H9 (cell line): ENCODE results near the gene FBXL7. TPM values are rescaled to one million over a fixed set of nuclear protein-coding genes. Genes with fewer than 3 reads are reported as not detected.

ENCODE experiments used
- DNase-seq: peaks from one replicate; pipeline ENCODE4 v3.0.0-alpha.2; 2017
- H2AFZ ChIP-seq: one replicate; pipeline ENCODE4 v1.6.1; 2013; ENCODE audit warnings: mild to moderate bottlenecking, low read length, control low read depth, moderate library complexity
- H2AK5ac ChIP-seq: 2 replicates; pipeline ENCODE4 v1.6.1; 2013; ENCODE audit warnings: low read length, control low read depth, mixed read lengths; ENCODE audit not compliant: insufficient read length
- H2BK120ac ChIP-seq: one replicate; pipeline ENCODE4 v1.6.1; 2013; ENCODE audit warnings: low read depth, mild to moderate bottlenecking, low read length, control low read depth, inconsistent platforms; ENCODE audit not compliant: poor library complexity, severe bottlenecking
- H2BK12ac ChIP-seq: 2 replicates; pipeline ENCODE4 v1.6.1; 2013; ENCODE audit warnings: low read length, control low read depth, mixed read lengths, low read depth; ENCODE audit not compliant: insufficient read length
- H2BK15ac ChIP-seq: 2 replicates; pipeline ENCODE4 v1.6.1; 2013; ENCODE audit warnings: low read depth, low read length, control low read depth
- H2BK20ac ChIP-seq: one replicate; pipeline ENCODE4 v1.6.1; 2013; ENCODE audit warnings: low read depth, mild to moderate bottlenecking, low read length, control low read depth, inconsistent platforms; ENCODE audit not compliant: poor library complexity, severe bottlenecking
- H2BK5ac ChIP-seq: 2 replicates; pipeline ENCODE4 v1.6.1; 2013; ENCODE audit warnings: low read length, control low read depth, mixed read lengths; ENCODE audit not compliant: insufficient read length
- H3K14ac ChIP-seq: 2 replicates; pipeline ENCODE4 v1.6.1; 2013; ENCODE audit warnings: low read length, control low read depth; ENCODE audit not compliant: insufficient read depth
- H3K18ac ChIP-seq: 2 replicates; pipeline ENCODE4 v1.6.1; 2013; ENCODE audit warnings: low read depth, mild to moderate bottlenecking, mixed read lengths, low read length, control low read depth; ENCODE audit not compliant: insufficient read length
- H3K23ac ChIP-seq: 2 replicates; pipeline ENCODE4 v1.6.1; 2013; ENCODE audit warnings: low read length, control low read depth, mixed read lengths, low read depth; ENCODE audit not compliant: insufficient read length
- H3K23me2 ChIP-seq: 2 replicates; pipeline ENCODE4 v1.6.1; 2013; ENCODE audit warnings: low read depth, mild to moderate bottlenecking, mixed read lengths, low read length, control low read depth; ENCODE audit not compliant: insufficient read length, poor library complexity, severe bottlenecking
- H3K27ac ChIP-seq: 2 replicates; pipeline ENCODE4 v1.5.1; 2013; ENCODE audit warnings: low read length, control low read depth, mixed read lengths, low read depth; ENCODE audit not compliant: insufficient read length
- H3K27me3 ChIP-seq: 2 replicates; pipeline ENCODE4 v1.6.1; 2013; ENCODE audit warnings: low read length, control low read depth, inconsistent platforms; ENCODE audit not compliant: insufficient read depth
- H3K4ac ChIP-seq: 2 replicates; pipeline ENCODE4 v1.6.1; 2013; ENCODE audit warnings: low read depth, mild to moderate bottlenecking, control low read depth, inconsistent platforms, low read length, moderate library complexity
- H3K4me1 ChIP-seq: 2 replicates; pipeline ENCODE4 v1.6.1; 2013; ENCODE audit warnings: low read length, control low read depth, inconsistent platforms; ENCODE audit not compliant: insufficient read depth
- H3K4me2 ChIP-seq: 2 replicates; pipeline ENCODE4 v1.6.1; 2013; ENCODE audit warnings: low read length, control low read depth, mixed read lengths; ENCODE audit not compliant: insufficient read length, insufficient read depth
- H3K56ac ChIP-seq: 2 replicates; pipeline ENCODE4 v1.6.1; 2013; ENCODE audit warnings: low read depth, mild to moderate bottlenecking, mixed read lengths, low read length, control low read depth; ENCODE audit not compliant: insufficient read length
- H3K79me1 ChIP-seq: 2 replicates; pipeline ENCODE4 v1.6.1; 2013; ENCODE audit warnings: low read depth, mild to moderate bottlenecking, moderate library complexity, low read length, control low read depth, inconsistent platforms; ENCODE audit not compliant: insufficient read depth, poor library complexity, severe bottlenecking
- H3K79me2 ChIP-seq: 2 replicates; pipeline ENCODE4 v1.6.1; 2013; ENCODE audit warnings: low read length, control low read depth, inconsistent platforms; ENCODE audit not compliant: insufficient read depth
- H3K9ac ChIP-seq: 2 replicates; pipeline ENCODE4 v1.6.1; 2013; ENCODE audit warnings: low read length, control low read depth, mixed read lengths; ENCODE audit not compliant: insufficient read length; ENCODE audit errors: extremely low read depth
- H3K9me3 ChIP-seq: one replicate; pipeline ENCODE4 v1.6.1; 2013; ENCODE audit warnings: low read depth, low read length, inconsistent platforms; ENCODE audit not compliant: control insufficient read depth
- H3T11ph ChIP-seq: one replicate; pipeline ENCODE4 v1.6.1; 2013; ENCODE audit warnings: mild to moderate bottlenecking, low read length, control low read depth, inconsistent platforms
- H4K20me1 ChIP-seq: one replicate; pipeline ENCODE4 v1.6.1; 2013; ENCODE audit not compliant: control insufficient read depth, insufficient read length, insufficient read depth
- H4K5ac ChIP-seq: 2 replicates; pipeline ENCODE4 v1.6.1; 2013; ENCODE audit warnings: low read depth, mild to moderate bottlenecking, mixed read lengths, low read length, control low read depth; ENCODE audit not compliant: insufficient read length
- H4K8ac ChIP-seq: replicated peaks from 2 replicates; pipeline ENCODE4 v1.6.1; 2013; ENCODE audit warnings: low read length, control low read depth, mixed read lengths, low read depth; ENCODE audit not compliant: insufficient read length
- H4K91ac ChIP-seq: 2 replicates; pipeline ENCODE4 v1.6.1; 2013; ENCODE audit warnings: low read depth, mild to moderate bottlenecking, moderate library complexity, mixed read lengths, low read length, control low read depth; ENCODE audit not compliant: insufficient read length
- H3K27ac Mint-ChIP-seq, 3 experiments: 2 replicates in 2 of 3; 3 replicates in 1 of 3; pipeline ENCODE4 v1.8.0; 2020 to 2021; ENCODE audit warnings: mixed read lengths in 3 of 3, mild to moderate bottlenecking in 1 of 3, moderate library complexity in 1 of 3
- H3K27me3 Mint-ChIP-seq: 2 replicates; pipeline ENCODE4 v1.8.0; 2021; ENCODE audit warnings: low read depth, mild to moderate bottlenecking, moderate library complexity, mixed read lengths
- H3K36me3 Mint-ChIP-seq, 3 experiments: 2 replicates in 2 of 3; 3 replicates in 1 of 3; pipeline ENCODE4 v1.8.0; 2020 to 2021; ENCODE audit warnings: low read depth in 3 of 3, mixed read lengths in 3 of 3; ENCODE audit not compliant: insufficient read depth in 1 of 3
- H3K4me1 Mint-ChIP-seq, 2 experiments: 2 replicates each; pipeline ENCODE4 v1.8.0; 2020; ENCODE audit warnings: mixed read lengths in 2 of 2
- H3K4me3 Mint-ChIP-seq, 2 experiments: 2 replicates in 1 of 2; 3 replicates in 1 of 2; pipeline ENCODE4 v1.8.0; 2020 to 2021; ENCODE audit warnings: mild to moderate bottlenecking in 2 of 2, mixed read lengths in 2 of 2, moderate library complexity in 1 of 2
- H3K9me3 Mint-ChIP-seq, 2 experiments: 2 replicates in 1 of 2; 3 replicates in 1 of 2; pipeline ENCODE4 v1.8.0; 2020; ENCODE audit warnings: mild to moderate bottlenecking in 2 of 2, mixed read lengths in 2 of 2, moderate library complexity in 1 of 2
- CTCF ChIP-seq: fragments of 200-600 bp; sonication (generic); conservative IDR thresholded peaks from 3 replicates; pipeline ENCODE4 v1.8.0; 2021; ENCODE audit warnings: antibody characterized with exemption, mild to moderate bottlenecking
- WGBS: extraction: QIAGEN DNeasy Blood & Tissue Kit; methylation state at CpG from one replicate; pipeline ENCODE4 v1.1.7; 2013; ENCODE audit warnings: missing lambda C conversion rate, low lambda C conversion rate, mixed read lengths; ENCODE audit not compliant: insufficient read length; ENCODE audit errors: extremely low coverage; 5-methylcytosine and 5-hydroxymethylcytosine counted together
- total RNA-seq: library from RNA; stranded (reverse); gene quantifications from 2 replicates; pipeline ENCODE4 v1.2.1, GENCODE V29; 2021

Gene FBXL7
- total RNA-seq, 1 experiment from 2014 or later: 14.6 TPM

GRCh38 chr5:15692706-15693381 lies 192.9 kb downstream of the FBXL7 start:
- peaks cover 28 to 30% of the 10 kb centered on the region in 2 experiments for H3K4me1 Mint-ChIP-seq
- Histone ChIP-seq H3K18ac (no peak overlapping the region), H2BK120ac (no peak overlapping the region), H3K4me2 (no peak overlapping the region), H3K14ac (no peak overlapping the region), H2BK12ac (no peak overlapping the region), H2AK5ac (no peak overlapping the region), H4K8ac (no peak overlapping the region), H3T11ph (no peak overlapping the region), H3K79me1 (no peaks in the 10 kb centered on the region), H3K4ac (no peak overlapping the region), H3K23me2 (no peaks in the 10 kb centered on the region), H2BK15ac (no peak overlapping the region), H2BK5ac (no peak overlapping the region), H3K27ac (no peak overlapping the region), H3K79me2 (peaks cover 2% of the 10 kb centered on the region; the same call in 1 of the 2 replicates), H4K91ac (no peak overlapping the region), H3K23ac (no peak overlapping the region), H3K9me3 (no peaks in the 10 kb centered on the region), H4K5ac (no peak overlapping the region), H3K27me3 (no peaks in the 10 kb centered on the region), H2AFZ (no peak overlapping the region), H3K4me1 (peaks cover 4% of the 10 kb centered on the region; the same call in 1 of the 2 replicates), H4K20me1 (no peaks in the 10 kb centered on the region), H3K56ac (no peak overlapping the region), H2BK20ac (no peak overlapping the region), H3K9ac (no peak overlapping the region)
- no peaks in the 10 kb centered on the region for H3K27me3 Mint-ChIP-seq
- no peak overlapping the region for H3K4me3 Mint-ChIP-seq
- no peak overlapping the region for H3K27ac Mint-ChIP-seq
- peaks cover 0 to 1% (median 0%) of the 10 kb centered on the region in 3 experiments; a peak in 1 of 7 replicates for H3K36me3 Mint-ChIP-seq
- no peak for TF ChIP-seq CTCF
- no peak for DNase-seq
- WGBS: no CpG with 5 or more reads among the region's 7 CpGs
- H3K9me3 Mint-ChIP-seq: peaks cover 0 to 2% of the 10 kb centered on the region in 2 experiments; a peak in 1 of 5 replicates
